ENCODE measurements around the gene TTC27.

TTC27 gene

DNA sequence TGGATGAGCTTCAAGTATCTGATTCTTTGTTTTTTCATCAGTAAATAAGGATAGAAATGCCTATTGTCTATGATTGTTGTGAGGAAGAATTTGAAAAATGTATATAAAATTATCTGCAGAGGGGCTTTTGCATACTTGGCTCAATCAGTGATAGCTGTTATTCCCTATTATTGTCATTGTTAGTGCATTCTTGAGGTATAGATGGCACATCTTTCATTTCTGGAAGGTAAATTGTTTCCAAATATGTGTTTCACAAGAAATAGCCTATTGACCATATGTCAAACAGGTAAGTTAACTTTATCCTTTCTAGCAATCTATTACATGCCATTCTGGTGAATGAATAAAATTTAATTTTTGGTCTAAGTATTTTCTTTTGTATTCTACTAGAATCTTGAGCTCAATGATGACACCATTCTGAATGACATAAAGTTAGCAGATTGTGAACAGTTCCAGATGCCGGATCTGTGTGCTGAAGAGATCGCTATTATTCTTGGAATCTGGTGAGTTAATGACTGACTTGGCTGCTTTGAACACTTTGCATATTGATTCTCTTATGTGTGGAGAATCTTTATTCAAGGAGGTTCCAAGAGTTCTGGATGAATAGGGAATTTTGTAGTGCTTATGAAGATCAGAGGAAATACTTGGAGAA lies 44.2 kb downstream of the TTC27 start:
- peak; percentile 17 for DNase-seq (ENCODE audit: low read depth)

DNA sequence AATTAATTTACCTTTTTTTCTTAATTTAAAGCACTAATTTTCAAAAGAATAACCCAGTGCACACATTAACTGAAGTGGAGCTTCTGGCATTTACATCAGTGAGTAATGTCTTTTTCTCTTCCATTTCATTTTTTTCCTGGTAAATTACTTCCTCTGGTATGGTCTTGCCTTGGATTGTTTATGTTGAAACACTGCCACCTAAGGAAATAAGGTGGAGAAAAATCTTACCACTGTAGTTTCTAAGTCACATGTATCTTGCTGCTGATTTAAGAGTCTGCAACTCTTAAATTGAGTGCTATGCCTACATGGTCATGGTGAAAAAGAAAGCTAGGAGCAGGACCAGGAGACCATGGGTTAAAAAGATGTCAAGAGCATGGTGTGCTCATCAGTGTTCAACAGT lies 51.0 kb downstream of the TTC27 start:
- DNase-seq (ENCODE audit: low read depth): peak; percentile 18

DNA sequence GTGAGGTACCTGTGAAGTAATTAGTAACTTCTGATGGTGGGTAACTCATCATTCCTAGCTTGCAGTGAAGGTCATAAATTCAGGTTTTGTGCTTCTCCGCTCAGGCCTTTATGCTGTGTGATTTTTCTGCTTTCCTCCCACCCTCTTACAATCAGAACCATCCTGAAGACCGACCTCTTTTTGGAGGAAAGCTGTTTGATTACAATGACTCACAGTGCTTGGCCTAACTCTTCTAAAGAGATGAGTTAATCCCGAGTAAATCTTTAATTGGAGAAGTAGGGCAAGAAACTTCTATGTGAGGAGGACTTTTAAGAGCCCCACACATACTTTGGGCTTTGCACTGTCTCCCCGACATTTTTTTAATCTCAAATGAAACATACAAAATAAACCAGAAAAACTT lies 53.1 kb downstream of the TTC27 start:
- no peak for DNase-seq (ENCODE audit: low read depth)

DNA sequence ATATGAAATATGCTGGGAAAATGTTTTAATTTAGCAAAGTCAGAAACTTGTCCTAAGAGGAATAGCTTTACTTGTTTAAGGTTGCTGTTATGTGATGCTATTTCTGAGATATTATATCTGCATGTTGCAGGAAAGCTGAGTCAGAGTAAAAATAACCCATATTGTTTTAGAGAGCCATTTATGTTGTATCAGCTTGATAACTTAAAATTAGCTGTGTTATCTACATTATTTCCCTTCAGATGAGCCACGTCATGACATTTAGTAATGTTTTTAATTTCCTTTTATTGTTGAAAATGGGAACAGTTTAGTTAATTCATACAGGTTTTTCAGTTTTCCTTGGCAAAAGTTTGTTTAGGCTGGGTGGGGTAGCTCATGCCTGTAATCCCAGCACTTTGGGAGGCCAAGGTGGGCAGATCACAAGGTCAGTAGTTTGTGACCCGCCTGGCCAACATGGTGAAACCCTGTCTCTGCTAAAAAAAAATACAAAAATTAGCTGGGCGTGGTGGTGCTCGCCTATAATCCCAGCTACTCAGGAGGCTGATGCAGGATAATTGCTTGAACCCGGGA lies 55.8 kb downstream of the TTC27 start:
- DNase-seq (ENCODE audit: low read depth): no peak

DNA sequence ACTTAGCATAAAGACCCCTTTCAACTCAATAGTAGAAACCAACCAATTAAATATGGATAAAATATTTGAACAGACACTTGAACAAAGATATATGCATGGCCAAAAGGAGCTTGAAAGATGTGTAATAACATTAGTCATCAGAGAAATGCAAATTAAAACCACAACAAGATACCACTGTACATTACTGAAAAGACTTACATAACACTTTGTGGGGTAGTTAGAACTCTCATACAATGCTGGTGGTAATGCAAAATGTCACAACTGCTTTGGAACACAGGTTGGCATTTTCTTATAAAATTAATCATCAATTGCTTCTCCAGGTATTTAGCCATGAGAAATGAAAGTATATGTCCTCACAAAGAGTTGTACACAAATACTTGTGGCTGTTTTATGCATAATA lies 60.7 kb downstream of the TTC27 start:
- DNase-seq (ENCODE audit: low read depth): peak; percentile 21

DNA sequence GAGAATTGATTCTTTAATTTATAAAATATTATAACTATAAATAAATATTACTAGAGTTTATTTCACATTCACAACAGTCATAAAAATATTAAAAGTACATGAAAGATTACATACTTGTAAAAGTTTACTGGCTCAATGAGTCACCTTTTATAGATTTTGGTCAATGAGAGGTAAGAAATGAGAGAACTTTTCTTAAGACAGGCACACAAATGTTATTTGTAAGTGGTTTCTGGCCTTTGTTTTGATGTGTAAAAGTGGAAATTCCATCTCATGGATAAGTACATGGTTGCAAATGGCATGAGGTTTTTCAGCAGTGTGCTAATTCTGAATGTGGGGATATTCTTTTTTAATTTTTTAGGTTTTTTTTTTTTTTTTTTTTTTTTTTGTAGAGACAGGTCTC lies 63.8 kb downstream of the TTC27 start:
- no peak for DNase-seq (ENCODE audit: low read depth)

DNA sequence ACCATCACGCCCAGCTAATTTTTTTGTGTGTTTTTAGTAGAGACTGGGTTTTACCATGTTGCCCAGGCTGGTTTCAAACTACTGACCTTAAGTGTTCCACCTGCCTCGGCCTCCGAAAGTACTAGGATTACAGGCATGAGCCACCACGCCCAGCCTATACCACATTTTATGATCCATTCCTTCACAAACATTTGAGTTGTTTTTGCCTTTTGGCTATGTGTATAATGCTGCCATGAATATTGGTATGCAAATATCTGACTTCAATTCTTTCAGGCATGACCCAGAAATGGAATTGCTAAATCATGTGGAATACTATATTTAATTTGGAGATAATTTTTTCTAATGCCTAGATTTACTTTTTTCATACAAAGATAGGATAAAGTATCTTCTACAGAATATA lies 68.6 kb downstream of the TTC27 start:
- DNase-seq (ENCODE audit: low read depth): no peak

DNA sequence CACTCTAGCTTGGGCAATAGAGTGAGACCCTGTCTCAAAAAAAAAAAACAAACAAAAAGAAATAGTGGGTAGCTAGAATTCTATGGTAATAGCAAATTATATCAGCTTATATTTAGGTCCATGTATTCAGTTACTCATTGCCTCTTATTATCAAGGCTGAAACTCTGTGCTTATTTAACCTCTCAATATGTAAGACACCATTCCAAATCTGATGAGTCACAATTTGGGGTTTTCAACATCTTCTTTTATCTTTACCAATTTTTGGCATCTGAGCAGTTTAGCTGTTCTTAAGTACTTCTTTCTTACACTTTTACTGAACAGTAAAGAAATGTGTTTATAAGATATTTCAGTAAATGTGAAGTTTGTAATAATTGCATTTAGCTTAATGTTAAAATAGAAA lies 69.3 kb downstream of the TTC27 start:
- peak; percentile 38 for DNase-seq (ENCODE audit: low read depth)

DNA sequence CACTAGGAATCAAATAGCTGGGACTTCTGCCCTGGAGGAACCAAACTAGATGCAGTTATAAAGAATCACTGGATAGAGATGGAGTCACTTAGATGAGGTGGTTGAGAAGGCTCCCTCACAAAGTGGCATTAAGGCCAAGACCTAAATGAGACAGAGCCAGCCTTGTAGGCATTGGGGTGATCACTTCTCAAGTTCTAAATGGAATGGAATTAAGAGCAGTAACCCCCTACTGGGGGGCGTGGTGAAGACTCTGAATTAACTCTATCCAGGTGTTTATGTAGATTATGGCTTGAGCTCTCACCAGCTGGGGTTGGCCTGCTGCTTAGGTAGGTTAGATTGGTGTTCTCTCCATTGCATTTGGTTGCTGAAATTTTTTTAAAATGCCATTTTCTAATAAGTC lies 71.3 kb downstream of the TTC27 start:
- DNase-seq (ENCODE audit: low read depth): no peak

DNA sequence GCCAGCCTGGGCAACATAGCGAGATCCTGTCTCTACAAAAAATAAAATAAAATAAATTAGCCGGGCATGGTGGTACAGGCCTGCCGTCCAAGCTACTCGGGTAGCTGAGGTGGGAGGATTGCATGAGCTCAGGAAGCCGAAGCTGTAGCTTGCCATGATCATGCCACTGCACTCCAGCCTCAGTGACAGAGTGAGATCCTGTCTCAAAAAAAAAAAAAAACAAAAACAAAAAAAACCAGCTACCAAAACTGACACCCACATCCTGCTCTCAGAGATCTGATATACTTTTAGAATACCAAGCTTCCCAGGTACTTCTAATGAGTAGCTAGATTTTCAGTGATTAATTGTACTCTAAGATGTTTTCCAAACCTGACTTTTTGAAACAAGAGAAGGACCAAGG lies 74.0 kb downstream of the TTC27 start:
- DNase-seq (ENCODE audit: low read depth): no peak

DNA sequence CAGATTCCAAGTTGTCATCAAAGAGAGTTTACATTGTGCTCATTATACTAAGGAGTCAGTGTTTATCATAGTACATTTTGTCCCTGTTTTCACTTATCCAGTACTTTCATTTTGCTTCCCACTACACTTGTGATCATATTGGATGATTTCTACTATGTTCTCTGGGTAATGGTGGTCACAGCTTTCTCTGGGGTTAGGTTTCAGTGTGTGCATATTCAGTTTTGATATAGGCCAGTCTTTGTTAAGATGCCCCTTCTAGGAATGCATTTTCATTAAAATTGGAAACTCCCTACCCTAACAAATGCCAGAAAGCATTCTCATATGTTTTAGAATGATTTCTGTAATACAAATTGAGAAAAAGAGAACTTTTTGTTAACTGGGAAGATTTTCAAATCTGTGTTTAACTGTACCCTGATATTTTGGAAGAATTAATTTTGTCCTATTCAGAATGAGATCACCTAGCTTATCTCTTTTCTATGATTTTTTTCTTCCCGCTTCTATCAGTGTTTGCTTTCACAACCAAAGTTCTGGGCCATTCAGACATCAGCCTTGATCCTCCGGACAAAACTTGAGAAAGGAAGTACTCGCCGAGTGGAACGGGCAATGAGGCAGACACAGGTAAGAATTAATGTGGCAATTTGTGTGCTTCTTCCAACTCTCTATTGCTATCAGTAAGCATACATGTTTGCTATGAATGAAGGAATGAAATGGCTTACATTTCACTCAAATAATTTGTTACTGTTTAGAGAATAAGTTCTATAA lies 74.6 kb downstream of the TTC27 start:
- DNase-seq (ENCODE audit: low read depth): no peak

DNA sequence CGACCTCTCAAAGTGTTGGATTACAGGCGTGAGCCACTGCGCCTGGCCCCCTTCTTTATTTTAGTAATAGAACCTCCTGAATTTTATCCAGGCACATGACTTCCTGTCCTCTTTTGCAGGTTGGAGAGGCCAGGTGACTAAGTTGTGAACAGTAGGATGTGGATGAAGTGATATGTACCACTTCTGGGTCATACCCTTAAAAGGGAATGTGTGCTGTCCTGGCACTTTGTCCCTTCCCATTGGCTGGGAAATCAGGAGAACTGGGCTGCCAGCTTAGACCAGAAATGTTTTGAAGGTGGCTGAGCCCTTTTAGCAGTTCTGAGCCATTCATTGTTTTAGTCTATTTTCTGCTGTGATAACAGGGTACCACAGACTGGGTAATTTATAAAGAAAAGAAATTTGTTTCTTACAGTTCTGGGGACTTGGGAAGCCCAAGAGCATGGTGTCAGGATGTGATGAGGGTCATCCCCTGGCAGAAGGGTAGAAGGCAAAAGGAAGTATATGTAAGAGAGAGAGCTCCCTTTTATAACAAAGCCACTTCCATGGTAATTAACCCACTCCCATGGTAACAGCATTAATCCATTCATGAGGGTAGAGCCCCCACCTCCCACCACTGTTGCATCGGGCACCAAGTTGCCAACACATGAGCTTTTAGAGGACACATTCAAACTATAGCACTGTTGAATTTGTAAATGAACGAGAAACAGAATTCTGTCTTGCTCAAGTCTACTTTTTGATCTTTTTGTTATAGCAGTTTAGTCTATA lies 79.1 kb downstream of the TTC27 start:
- DNase-seq (ENCODE audit: low read depth): no peak

DNA sequence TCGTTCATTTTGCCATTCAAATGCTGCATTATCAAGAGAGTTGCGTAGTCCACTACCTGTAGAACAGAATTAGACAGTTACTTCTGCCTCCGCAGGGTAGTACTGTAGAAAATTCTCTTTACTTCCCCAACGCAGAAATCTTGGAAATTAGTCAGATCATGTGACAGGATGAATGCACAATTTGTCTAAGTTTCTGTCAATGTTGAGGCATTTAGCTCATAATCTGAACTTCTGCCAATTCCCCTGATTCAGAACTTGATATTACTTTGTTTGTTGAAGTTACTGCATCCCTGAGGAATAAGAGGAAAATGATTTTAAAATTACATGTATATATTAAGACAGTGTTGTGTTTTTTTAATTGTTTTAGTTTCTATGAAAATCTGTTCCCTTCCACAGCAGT lies 83.4 kb downstream of the TTC27 start:
- DNase-seq (ENCODE audit: low read depth): peak; percentile 44

DNA sequence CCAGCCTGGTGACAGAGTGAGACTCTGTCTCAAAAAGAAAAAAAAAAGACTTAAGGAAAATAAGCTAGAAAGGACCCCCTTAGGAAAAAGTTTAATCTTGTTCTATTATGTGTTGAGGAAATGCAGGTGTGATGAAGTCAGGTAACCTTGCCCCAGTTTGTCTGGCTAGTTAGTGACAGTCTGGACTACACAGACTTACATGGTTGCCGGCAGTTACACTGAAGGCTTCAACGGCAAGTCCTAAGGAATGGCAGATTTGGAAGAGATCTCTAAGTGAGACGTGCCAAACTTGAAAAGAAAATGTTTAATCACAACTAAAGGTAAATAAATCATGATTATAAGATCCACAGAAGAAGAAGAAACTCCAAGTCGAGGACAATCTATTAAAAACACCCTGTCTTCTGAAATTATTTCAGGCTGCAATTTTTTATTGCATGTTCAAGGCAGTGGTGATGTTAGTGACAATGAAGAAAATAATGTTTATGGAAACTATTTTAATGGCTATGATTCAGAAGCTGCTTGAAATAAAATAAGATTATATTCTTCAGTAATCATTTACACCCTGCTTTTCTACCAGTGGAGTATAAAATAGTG lies 84.2 kb downstream of the TTC27 start:
- no peak for DNase-seq (ENCODE audit: low read depth)

DNA sequence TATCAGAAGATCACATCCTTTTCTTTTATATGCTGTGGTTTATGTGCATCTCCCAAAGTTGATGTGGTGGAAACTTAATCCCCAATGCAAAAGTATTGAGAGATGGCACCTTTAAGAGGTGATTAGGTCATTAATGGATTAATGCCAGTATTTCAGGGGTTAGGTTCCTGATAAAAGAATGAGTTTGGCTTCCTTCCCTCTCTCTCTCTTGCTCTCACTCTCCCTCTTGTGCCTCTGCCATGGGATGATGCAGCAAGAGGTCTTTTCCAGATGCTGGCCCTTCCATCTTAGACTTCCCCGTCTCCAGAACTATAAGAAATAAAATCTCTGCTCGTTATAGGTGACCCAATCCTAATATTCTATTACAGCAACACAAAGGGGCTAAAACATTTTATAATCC lies 85.0 kb downstream of the TTC27 start:
- no peak for DNase-seq (ENCODE audit: low read depth)

DNA sequence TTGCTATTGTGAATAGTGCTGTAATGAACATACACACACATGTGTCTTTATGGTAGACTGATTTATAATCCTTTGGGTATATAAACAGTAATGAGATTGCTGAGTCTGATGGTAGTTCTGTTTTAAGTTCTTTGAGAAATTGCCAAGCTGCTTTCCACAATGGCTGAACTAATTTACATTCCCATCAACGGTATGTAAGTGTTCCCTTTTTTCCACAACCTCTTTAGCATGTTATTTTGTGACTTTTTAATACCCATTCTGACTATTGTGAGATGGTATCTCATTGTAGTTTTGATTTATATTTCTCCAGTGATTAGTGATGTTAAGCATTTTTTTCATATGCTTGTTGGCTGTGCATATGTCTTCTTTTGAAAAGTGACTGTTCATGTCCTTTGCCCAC lies 86.7 kb downstream of the TTC27 start:
- no peak for DNase-seq (ENCODE audit: low read depth)

DNA sequence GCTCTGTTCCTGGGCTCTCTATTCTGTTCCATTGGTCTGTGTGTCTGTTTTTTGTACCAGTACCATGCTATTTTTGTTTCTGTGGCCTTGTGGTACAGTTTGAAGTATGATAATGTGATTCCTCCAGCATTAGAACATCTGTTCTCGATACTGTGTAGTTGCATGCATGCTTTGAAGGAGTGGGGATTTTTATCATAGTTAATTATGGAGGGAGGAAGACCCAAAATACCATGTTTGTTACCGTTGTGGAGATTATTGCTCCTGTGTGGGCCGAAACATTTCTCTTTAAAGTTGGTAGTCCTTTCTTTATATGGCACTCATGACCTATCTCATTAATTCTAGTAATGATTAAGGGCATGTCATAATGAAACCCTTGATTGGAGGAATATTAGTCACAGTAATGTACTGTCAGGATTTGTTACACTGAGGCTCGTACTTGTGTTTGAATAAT lies 87.6 kb downstream of the TTC27 start:
- DNase-seq (ENCODE audit: low read depth): no peak

DNA sequence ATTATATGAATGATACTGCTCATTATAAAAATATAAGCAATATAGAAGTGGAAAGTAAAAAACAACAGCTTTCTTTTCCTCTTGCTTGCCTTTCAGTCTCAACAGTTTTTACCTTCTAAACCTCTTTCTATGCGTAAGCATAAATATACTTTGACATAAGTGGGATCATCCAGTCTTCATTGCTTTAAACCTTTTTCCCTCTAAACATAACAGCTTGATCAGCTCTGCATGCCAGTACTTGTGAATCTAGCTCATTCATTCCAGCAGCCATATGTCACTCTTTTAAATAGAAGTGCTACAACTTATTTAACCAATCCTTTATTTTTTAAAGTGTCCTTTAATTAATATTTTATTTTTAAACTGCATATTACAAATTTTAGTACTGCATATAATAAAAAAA lies 88.1 kb downstream of the TTC27 start:
- DNase-seq (ENCODE audit: low read depth): no peak

DNA sequence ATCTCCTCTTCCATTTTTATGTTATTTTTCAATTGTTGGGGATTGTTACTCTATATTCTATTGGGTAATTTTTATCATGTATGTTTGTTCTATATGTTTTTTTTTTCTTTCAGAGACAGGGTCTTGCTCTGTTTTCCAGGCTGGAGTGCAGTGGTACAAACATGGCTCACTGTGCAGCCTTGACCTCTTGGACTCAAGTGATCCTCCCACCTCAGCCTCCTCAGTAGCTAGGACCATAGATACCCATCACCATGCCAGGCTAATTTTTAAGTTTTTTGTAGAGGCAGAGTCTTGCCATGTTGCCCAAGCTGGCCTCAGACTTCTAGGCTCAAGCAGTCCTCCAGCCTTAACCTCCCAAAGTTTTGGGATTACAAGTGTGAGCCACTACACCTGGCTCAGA lies 88.7 kb downstream of the TTC27 start:
- no peak for DNase-seq (ENCODE audit: low read depth)

DNA sequence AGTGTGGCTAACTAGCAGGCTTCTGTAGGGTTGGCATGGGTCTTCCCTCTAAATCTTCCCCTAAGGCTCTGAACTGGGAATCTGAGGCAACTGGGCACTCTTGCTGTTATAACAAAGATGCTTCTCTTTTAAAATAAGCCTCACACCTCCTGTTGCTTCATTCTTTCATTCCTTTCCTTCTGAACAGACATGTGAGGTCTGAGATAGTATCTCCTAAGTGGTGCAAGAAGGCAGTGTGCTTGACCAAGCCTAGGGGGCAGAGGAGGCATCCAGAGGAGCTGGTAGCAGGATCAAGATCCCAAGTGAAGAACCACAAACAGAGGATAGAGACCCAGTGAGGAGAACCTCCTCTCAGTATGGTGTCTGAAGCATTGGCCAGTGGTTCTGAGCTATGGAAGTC lies 90.9 kb downstream of the TTC27 start:
- no peak for DNase-seq (ENCODE audit: low read depth)

DNA sequence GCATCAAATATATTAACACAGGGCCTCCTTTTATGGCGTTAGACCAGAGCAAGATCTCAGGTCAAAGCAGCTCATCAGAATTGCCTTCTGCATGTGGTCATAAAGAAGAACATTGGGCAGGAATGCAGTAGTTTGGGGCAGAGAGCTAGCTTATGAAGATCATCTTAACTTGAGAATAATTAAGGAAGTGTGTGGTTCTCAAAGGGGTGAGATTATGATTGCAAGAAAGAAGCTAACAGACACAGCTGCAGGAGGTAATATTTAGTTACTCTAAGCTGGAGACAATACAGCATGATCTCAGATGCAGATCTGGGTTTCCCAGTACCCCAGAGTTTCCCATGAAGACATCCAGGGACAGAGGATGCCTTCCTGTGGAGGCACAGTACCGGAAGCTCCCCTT lies 91.6 kb downstream of the TTC27 start:
- no peak for DNase-seq (ENCODE audit: low read depth)

DNA sequence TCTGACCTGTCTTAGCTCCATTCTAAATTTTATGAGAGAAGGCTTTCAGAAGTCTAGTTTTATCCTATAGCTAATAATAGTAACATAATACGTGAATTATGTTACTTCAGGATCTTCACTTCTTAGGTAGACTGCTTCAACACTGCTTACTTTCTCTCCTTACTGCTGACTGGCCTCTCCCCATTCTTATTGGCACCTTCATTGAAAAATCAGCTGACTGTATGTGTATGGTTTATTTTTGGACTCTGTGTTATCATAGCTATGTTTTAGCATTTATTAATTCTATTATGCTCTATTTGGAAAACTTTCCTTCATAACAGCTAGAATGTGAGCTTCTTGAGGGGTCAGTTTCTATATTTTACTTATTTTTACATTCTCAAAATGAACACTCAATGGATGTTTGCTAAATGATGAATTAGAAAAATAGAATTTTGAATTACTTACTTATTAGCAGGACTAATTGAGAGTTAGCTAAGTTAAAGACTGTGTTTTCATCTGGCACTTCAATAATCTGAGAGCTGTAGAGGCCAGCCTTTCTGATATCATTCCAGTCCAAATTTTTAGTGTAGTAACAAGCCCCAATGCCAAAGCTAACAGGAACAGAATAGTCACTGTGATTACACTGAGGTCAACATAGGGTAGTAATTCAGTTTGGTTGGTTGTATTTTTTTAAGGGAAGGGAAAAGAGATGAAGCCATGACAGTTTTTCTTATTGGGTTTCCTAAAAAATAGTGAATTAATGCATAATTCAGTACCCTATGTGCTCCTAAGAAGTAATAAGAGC lies 92.3 kb downstream of the TTC27 start:
- no peak for DNase-seq (ENCODE audit: low read depth)
